K562 (cell line): ENCODE measurements around the gene PHLDB1. TPM values are rescaled to one million over a fixed set of nuclear protein-coding genes. Genes with fewer than 3 reads are reported as not detected.

ENCODE experiments used
- ATF2 ChIP-seq: sonication (generic); formaldehyde crosslinking; IDR thresholded peaks from 2 replicates; pipeline ENCODE4 v1.8.1; 2022; ENCODE audit warnings: missing genetic modification reagents
- ATF7 ChIP-seq: fragments of 450-650 bp; IDR thresholded peaks from 2 replicates; pipeline ENCODE4 v1.7.1; 2014; ENCODE audit warnings: mild to moderate bottlenecking, moderate library complexity
- BDP1 ChIP-seq: IDR thresholded peaks from 3 replicates; pipeline ENCODE4 v1.6.1; 2011; ENCODE audit not compliant: insufficient read length, insufficient read depth
- CREB1 ChIP-seq, 2 experiments: sonication (generic) in 1 of 2; formaldehyde crosslinking in 1 of 2; IDR thresholded peaks; 2 replicates each; pipeline versions ENCODE4 v1.6.1 to v1.8.0; 2012 to 2022; ENCODE audit warnings: inconsistent platforms in 1 of 2, mild to moderate bottlenecking in 1 of 2, missing genetic modification reagents in 1 of 2, moderate library complexity in 1 of 2
- CSDE1 ChIP-seq, 2 experiments: fragments of 450-650 bp; IDR thresholded peaks; 2 replicates each; pipeline ENCODE4 v1.6.1; 2016; ENCODE audit warnings: mild to moderate bottlenecking in 1 of 2
- CTBP1 ChIP-seq: fragments of 450-650 bp; IDR thresholded peaks from 2 replicates; pipeline ENCODE4 v1.6.1; 2016; ENCODE audit warnings: borderline replicate concordance
- E4F1 ChIP-seq: fragments of 250-450 bp; sonication (Bioruptor Pico); IDR thresholded peaks from 2 replicates; pipeline ENCODE4 v1.5.0; 2021; ENCODE audit warnings: mild to moderate bottlenecking, borderline replicate concordance
- EP300 ChIP-seq: IDR thresholded peaks from 2 replicates; pipeline ENCODE4 v1.6.1; 2012; ENCODE audit warnings: low read length, improper control_type of control experiment
- HNRNPUL1 ChIP-seq: fragments of 200-400 bp; formaldehyde crosslinking; IDR thresholded peaks from 2 replicates; pipeline ENCODE4 v1.6.1; 2017; ENCODE audit warnings: low read length
- HSF4 ChIP-seq: fragments of 250-450 bp; sonication (Bioruptor Pico); IDR thresholded peaks from 2 replicates; pipeline ENCODE4 v2.1.2; 2022; ENCODE audit warnings: mild to moderate bottlenecking, moderate library complexity, borderline replicate concordance
- KDM5B ChIP-seq: fragments of 200-600 bp; sonication (generic); IDR thresholded peaks from 2 replicates; pipeline ENCODE4 v1.6.1; 2012; ENCODE audit warnings: low read depth, mild to moderate bottlenecking, moderate library complexity, low read length, control low read depth, inconsistent platforms; ENCODE audit not compliant: insufficient replicate concordance
- L3MBTL2 ChIP-seq: fragments of 450-650 bp; IDR thresholded peaks from 2 replicates; pipeline ENCODE4 v1.6.1; 2016; ENCODE audit warnings: mild to moderate bottlenecking, moderate library complexity
- MEF2D ChIP-seq: conservative IDR thresholded peaks from 2 replicates; pipeline ENCODE4 v1.6.1; 2016; ENCODE audit warnings: low read depth, missing genetic modification characterization, missing compliant biosample characterization
- POLR3A ChIP-seq: IDR thresholded peaks from 2 replicates; pipeline ENCODE4 v1.6.1; 2011; ENCODE audit warnings: borderline replicate concordance, mild to moderate bottlenecking, moderate library complexity; ENCODE audit not compliant: insufficient read length, insufficient read depth; ENCODE audit errors: extremely low read depth
- THAP7 ChIP-seq: fragments of 250-450 bp; sonication (Bioruptor Pico); IDR thresholded peaks from 2 replicates; pipeline ENCODE4 v1.5.0; 2021
- UBTF ChIP-seq, 2 experiments: IDR thresholded peaks; 2 replicates each; pipeline ENCODE4 v1.6.1; 2012; ENCODE audit warnings: improper control_type of control experiment in 2 of 2, low read depth in 2 of 2, low read length in 2 of 2, borderline replicate concordance in 1 of 2
- VEZF1 ChIP-seq: fragments of 200-800 bp; sonication (Bioruptor generic); IDR thresholded peaks from 2 replicates; pipeline ENCODE4 v1.6.1; 2017; ENCODE audit warnings: missing genetic modification characterization, missing compliant biosample characterization
- ZBTB17 ChIP-seq: fragments of 450-650 bp; formaldehyde crosslinking; IDR thresholded peaks from 2 replicates; pipeline ENCODE4 v1.4.0; 2020; ENCODE audit warnings: mild to moderate bottlenecking
- ZNF134 ChIP-seq: fragments of 250-450 bp; sonication (Bioruptor Pico); conservative IDR thresholded peaks from 2 replicates; pipeline ENCODE4 v1.4.0; 2020
- ZNF174 ChIP-seq: fragments of 250-450 bp; sonication (Bioruptor Pico); IDR thresholded peaks from 2 replicates; pipeline ENCODE4 v1.4.0; 2020; ENCODE audit warnings: mild to moderate bottlenecking
- ZNF24 ChIP-seq: fragments of 450-650 bp; IDR thresholded peaks from 2 replicates; pipeline ENCODE4 v1.6.1; 2016
- polyA plus RNA-seq, 8 experiments: library from polyadenylated mRNA; depleted of rRNA in 4 of 8; stranded (reverse) in 5 of 8; unstranded in 3 of 8; fragments of >200 nt; fragmentation: Nextera tagmentation in 2 of 8; fragmentation: Illumina TruSeq in 1 of 8; extraction: Ambion mirVana in 2 of 8; extraction: Trizol in 1 of 8; gene quantifications; 2 replicates each; pipeline versions ENCODE4 v1.2.1 to v1.2.3, GENCODE V29; 2011 to 2014; ENCODE audit warnings: inconsistent platforms in 1 of 8, missing spikeins in 1 of 8
- total RNA-seq, 7 experiments: library from RNA; depleted of rRNA in 6 of 7; stranded (reverse); fragments of >200 nt in 6 of 7; fragmentation: Illumina TruSeq in 2 of 7; extraction: Trizol in 2 of 7; gene quantifications; 2 replicates each; pipeline versions ENCODE4 v1.2.1 to v1.2.3, GENCODE V29; 2011 to 2021; ENCODE audit warnings: low replicate concordance in 1 of 7

The PHLDB1 gene
- total and polyA plus RNA-seq, 9 of the 15 experiments (the other 6 are each of a cell fraction or from before 2014, with no cell fraction given), result 2.0 to 28.7 (median 16.2) TPM

- TF ChIP-seq ATF2 (CRISPR knock-in tag), result no peak
- no peak for TF ChIP-seq E4F1 (CRISPR knock-in tag)
- no peak for TF ChIP-seq ZNF174 (CRISPR knock-in tag)
- peak; percentile 48; the same call in 1 of the 2 replicates for TF ChIP-seq ATF7
- TF ChIP-seq POLR3A, result no peak
- TF ChIP-seq UBTF (IDR thresholded peaks at IDR 0.05; ENCODE audit: borderline replicate concordance in 1 of 2, low read depth in 2 of 2, low read length in 2 of 2), result no peak
- TF ChIP-seq ZNF24, result no peak
- no peak for TF ChIP-seq CREB1 (IDR thresholded peaks at IDR 0.05)
- TF ChIP-seq CREB1 (CRISPR knock-in tag; IDR thresholded peaks at IDR 0.05), result peak; percentile 61
- no peak for TF ChIP-seq KDM5B
- TF ChIP-seq ZNF134 (CRISPR knock-in tag), result no peak
- no peak for TF ChIP-seq MEF2D
- TF ChIP-seq HSF4, result no peak
- no peak for TF ChIP-seq THAP7 (CRISPR knock-in tag)
- no peak for TF ChIP-seq HNRNPUL1
- TF ChIP-seq CSDE1 (IDR thresholded peaks at IDR 0.05), result no peak
- TF ChIP-seq L3MBTL2, result peak; percentile 38; the same call in 1 of the 2 replicates
- TF ChIP-seq VEZF1 (CRISPR knock-in tag), result peak; percentile 42; the same call in 1 of the 2 replicates
- no peak for TF ChIP-seq BDP1
- no peak for TF ChIP-seq ZBTB17
- TF ChIP-seq EP300, result no peak
- peak; percentile 76; the same call in 1 of the 2 replicates for TF ChIP-seq CTBP1
Measured at GRCh38 chr11:118659314-118659952, 52.0 kb downstream of the PHLDB1 start (continued).
